HEK293 (cell line): ENCODE measurements around the gene LUC7L.

Experiments used
- BCL6B ChIP-seq: fragments of 450-650 bp; formaldehyde crosslinking; IDR thresholded peaks from 2 replicates; pipeline ENCODE4 v1.5.1; 2017; ENCODE audit warnings: missing biosample characterization, missing genetic modification characterization
- HOXD13 ChIP-seq: sonication (generic); formaldehyde crosslinking; IDR thresholded peaks from 2 replicates; pipeline ENCODE4 v1.8.0; 2022; ENCODE audit warnings: missing genetic modification reagents, borderline replicate concordance
- PRDM2 ChIP-seq: fragments of 450-650 bp; formaldehyde crosslinking; IDR thresholded peaks from 2 replicates; pipeline ENCODE4 v1.5.1; 2016; ENCODE audit warnings: missing biosample characterization, missing genetic modification characterization, borderline replicate concordance
- ZBTB8A ChIP-seq: fragments of 450-650 bp; formaldehyde crosslinking; IDR thresholded peaks from 2 replicates; pipeline ENCODE4 v1.5.1; 2016; ENCODE audit warnings: missing biosample characterization, missing genetic modification characterization
- ZNF362 ChIP-seq: fragments of 450-650 bp; formaldehyde crosslinking; IDR thresholded peaks from 2 replicates; pipeline ENCODE4 v1.5.1; 2016; ENCODE audit warnings: missing biosample characterization, missing genetic modification characterization
- ZNF513 ChIP-seq: fragments of 450-650 bp; IDR thresholded peaks from 2 replicates; pipeline ENCODE4 v1.5.1; 2018; ENCODE audit warnings: missing biosample characterization, missing genetic modification characterization
- ZNF518A ChIP-seq: fragments of 450-650 bp; formaldehyde crosslinking; conservative IDR thresholded peaks from 2 replicates; pipeline ENCODE4 v1.5.1; 2016; ENCODE audit warnings: low read depth, missing biosample characterization, missing genetic modification characterization
- ZNF645 ChIP-seq: fragments of 450-650 bp; formaldehyde crosslinking; IDR thresholded peaks from 2 replicates; pipeline ENCODE4; 2016; ENCODE audit warnings: missing biosample characterization, missing genetic modification characterization
- ZNF776 ChIP-seq: fragments of 450-650 bp; formaldehyde crosslinking; IDR thresholded peaks from 2 replicates; pipeline ENCODE4 v1.5.0; 2017; ENCODE audit warnings: missing biosample characterization, missing genetic modification characterization, borderline replicate concordance
- TF ChIP-seq, protein P1 (sequence below): fragments of 450-650 bp; formaldehyde crosslinking; IDR thresholded peaks from 2 replicates; pipeline ENCODE4 v1.5.1; 2016; ENCODE audit warnings: missing biosample characterization, missing genetic modification characterization
- TF ChIP-seq, protein P2 (sequence below): fragments of 450-650 bp; formaldehyde crosslinking; IDR thresholded peaks from 2 replicates; pipeline ENCODE4 v1.5.1; 2016; ENCODE audit warnings: missing biosample characterization, missing genetic modification characterization
- TF ChIP-seq, protein P3 (sequence below): fragments of 450-650 bp; formaldehyde crosslinking; IDR thresholded peaks from 2 replicates; pipeline ENCODE4 v1.5.1; 2016; ENCODE audit warnings: missing biosample characterization, missing genetic modification characterization

LUC7L gene

GRCh38 chr16:234468-235305 is 5.4 kb upstream of the LUC7L start, which contains the start of gene FAM234A (continued):
- peak; percentile 30 for TF ChIP-seq ZNF518A
- 0 out of 2 replicates have a peak, but pooled peaks have one; percentile 4 for TF ChIP-seq ZNF645 (tag by site-specific recombination)
- peak; percentile 64 for TF ChIP-seq ZBTB8A (tag by site-specific recombination)
- TF ChIP-seq, protein P1, sequence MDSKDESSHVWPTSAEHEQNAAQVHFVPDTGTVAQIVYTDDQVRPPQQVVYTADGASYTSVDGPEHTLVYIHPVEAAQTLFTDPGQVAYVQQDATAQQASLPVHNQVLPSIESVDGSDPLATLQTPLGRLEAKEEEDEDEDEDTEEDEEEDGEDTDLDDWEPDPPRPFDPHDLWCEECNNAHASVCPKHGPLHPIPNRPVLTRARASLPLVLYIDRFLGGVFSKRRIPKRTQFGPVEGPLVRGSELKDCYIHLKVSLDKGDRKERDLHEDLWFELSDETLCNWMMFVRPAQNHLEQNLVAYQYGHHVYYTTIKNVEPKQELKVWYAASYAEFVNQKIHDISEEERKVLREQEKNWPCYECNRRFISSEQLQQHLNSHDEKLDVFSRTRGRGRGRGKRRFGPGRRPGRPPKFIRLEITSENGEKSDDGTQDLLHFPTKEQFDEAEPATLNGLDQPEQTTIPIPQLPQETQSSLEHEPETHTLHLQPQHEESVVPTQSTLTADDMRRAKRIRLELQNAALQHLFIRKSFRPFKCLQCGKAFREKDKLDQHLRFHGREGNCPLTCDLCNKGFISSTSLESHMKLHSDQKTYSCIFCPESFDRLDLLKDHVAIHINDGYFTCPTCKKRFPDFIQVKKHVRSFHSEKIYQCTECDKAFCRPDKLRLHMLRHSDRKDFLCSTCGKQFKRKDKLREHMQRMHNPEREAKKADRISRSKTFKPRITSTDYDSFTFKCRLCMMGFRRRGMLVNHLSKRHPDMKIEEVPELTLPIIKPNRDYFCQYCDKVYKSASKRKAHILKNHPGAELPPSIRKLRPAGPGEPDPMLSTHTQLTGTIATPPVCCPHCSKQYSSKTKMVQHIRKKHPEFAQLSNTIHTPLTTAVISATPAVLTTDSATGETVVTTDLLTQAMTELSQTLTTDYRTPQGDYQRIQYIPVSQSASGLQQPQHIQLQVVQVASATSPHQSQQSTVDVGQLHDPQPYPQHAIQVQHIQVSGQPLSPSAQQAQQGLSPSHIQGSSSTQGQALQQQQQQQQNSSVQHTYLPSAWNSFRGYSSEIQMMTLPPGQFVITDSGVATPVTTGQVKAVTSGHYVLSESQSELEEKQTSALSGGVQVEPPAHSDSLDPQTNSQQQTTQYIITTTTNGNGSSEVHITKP, result peak; percentile 85
- no peak for TF ChIP-seq HOXD13 (CRISPR knock-in tag)
- TF ChIP-seq, protein P2, sequence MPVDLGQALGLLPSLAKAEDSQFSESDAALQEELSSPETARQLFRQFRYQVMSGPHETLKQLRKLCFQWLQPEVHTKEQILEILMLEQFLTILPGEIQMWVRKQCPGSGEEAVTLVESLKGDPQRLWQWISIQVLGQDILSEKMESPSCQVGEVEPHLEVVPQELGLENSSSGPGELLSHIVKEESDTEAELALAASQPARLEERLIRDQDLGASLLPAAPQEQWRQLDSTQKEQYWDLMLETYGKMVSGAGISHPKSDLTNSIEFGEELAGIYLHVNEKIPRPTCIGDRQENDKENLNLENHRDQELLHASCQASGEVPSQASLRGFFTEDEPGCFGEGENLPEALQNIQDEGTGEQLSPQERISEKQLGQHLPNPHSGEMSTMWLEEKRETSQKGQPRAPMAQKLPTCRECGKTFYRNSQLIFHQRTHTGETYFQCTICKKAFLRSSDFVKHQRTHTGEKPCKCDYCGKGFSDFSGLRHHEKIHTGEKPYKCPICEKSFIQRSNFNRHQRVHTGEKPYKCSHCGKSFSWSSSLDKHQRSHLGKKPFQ (tag by site-specific recombination), result peak; percentile 40; the same call in 1 of the 2 replicates
- TF ChIP-seq PRDM2 (tag by site-specific recombination), result no peak
- no peak for TF ChIP-seq BCL6B (tag by site-specific recombination)
- no peak for TF ChIP-seq ZNF776 (tag by site-specific recombination)
- 0 out of 2 replicates have a peak, but pooled peaks have one; percentile 64 for TF ChIP-seq ZNF362 (tag by site-specific recombination)
- TF ChIP-seq ZNF513 (tag by site-specific recombination), result no peak
- TF ChIP-seq, protein P3, sequence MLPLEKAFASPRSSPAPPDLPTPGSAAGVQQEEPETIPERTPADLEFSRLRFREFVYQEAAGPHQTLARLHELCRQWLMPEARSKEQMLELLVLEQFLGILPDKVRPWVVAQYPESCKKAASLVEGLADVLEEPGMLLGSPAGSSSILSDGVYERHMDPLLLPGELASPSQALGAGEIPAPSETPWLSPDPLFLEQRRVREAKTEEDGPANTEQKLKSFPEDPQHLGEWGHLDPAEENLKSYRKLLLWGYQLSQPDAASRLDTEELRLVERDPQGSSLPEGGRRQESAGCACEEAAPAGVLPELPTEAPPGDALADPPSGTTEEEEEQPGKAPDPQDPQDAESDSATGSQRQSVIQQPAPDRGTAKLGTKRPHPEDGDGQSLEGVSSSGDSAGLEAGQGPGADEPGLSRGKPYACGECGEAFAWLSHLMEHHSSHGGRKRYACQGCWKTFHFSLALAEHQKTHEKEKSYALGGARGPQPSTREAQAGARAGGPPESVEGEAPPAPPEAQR (tag by site-specific recombination), result peak; percentile 68
